Measurements from ENCODE around the gene RNU1-4.
"Not testable (repeated sequence)": the region's sequence is repeated elsewhere in the genome, so short reads cannot be mapped to it uniquely, and the experiment has no call there.

DNA sequence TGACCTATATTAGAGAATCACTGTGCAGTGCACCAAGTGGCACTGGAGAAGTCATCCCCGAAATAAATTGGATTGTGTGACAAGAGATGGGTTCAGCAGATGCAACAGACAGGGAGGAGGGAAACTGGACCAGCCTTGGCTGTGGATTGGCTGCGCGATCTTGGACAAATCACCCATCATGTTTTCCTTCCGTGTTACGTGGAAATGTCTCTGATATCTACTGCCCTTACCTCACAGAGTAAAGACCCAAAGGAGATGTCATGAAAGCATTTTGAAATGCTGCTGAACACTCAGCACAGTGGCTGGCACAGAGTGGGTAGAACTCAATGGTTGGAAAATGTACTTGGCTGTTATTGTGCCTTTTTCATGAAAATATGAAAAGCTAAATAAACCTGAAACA is 39.2 kb downstream of the RNU1-4 start:
- TF ChIP-seq, protein P1, sequence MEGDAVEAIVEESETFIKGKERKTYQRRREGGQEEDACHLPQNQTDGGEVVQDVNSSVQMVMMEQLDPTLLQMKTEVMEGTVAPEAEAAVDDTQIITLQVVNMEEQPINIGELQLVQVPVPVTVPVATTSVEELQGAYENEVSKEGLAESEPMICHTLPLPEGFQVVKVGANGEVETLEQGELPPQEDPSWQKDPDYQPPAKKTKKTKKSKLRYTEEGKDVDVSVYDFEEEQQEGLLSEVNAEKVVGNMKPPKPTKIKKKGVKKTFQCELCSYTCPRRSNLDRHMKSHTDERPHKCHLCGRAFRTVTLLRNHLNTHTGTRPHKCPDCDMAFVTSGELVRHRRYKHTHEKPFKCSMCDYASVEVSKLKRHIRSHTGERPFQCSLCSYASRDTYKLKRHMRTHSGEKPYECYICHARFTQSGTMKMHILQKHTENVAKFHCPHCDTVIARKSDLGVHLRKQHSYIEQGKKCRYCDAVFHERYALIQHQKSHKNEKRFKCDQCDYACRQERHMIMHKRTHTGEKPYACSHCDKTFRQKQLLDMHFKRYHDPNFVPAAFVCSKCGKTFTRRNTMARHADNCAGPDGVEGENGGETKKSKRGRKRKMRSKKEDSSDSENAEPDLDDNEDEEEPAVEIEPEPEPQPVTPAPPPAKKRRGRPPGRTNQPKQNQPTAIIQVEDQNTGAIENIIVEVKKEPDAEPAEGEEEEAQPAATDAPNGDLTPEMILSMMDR (IDR thresholded peaks at IDR 0.05) = not testable (repeated sequence)
- not testable (repeated sequence) for TF ChIP-seq POLR2A (IDR thresholded peaks at IDR 0.05)
